H1 (cell line): ENCODE data around the gene PHKA2. TPM values are rescaled to one million over a fixed set of nuclear protein-coding genes. Genes with fewer than 3 reads are reported as not detected.

Experiments used
- CHD7 ChIP-seq: fragments of 300-600 bp; sonication (generic); IDR thresholded peaks from 2 replicates; pipeline ENCODE4 v1.7.1; 2012; ENCODE audit warnings: low read length, moderate library complexity, mild to moderate bottlenecking, inconsistent platforms; ENCODE audit not compliant: insufficient replicate concordance
- SIN3A ChIP-seq, 2 experiments: IDR thresholded peaks in 1 of 2; conservative IDR thresholded peaks in 1 of 2; 2 replicates each; pipeline ENCODE4 v1.6.1; 2011 to 2012; ENCODE audit warnings: low read length in 2 of 2, improper control_type of control experiment in 1 of 2, low read depth in 1 of 2, mild to moderate bottlenecking in 1 of 2
- polyA plus RNA-seq, 7 experiments: library from polyadenylated mRNA; depleted of rRNA in 3 of 7; stranded (reverse) in 5 of 7; unstranded in 2 of 7; fragments of >200 nt in 5 of 7; fragments of 200-250 nt in 2 of 7; gene quantifications; 1 replicate in 5 of 7; 2 replicates in 1 of 7; 4 replicates in 1 of 7; pipeline versions ENCODE4 v1.2.1 to v1.2.3, GENCODE V29; 2011 to 2013; ENCODE audit warnings: missing spikeins in 2 of 7, mixed read lengths in 2 of 7
- total RNA-seq: library from RNA; stranded (reverse); fragmentation: NEBNext Ultra II Directional; extraction: Animal tissue kit (Norgen Biotek cat#: 25700); gene quantifications from 2 replicates; pipeline ENCODE4 v1.2.1, GENCODE V29; 2021

Gene PHKA2
- total and polyA plus RNA-seq, 2 of the 8 experiments (the other 6 are each of a cell fraction or from before 2014, with no cell fraction given): 28.1 to 35.8 TPM

GRCh38 chrX:18955676-18956075 is 28.2 kb downstream of the PHKA2 start (continued):
- TF ChIP-seq CHD7 (no peak), SIN3A (conservative IDR thresholded peaks at IDR 0.05 in 1 of 2, IDR thresholded peaks at IDR 0.05 in 1 of 2; ENCODE audit: low read depth in 1 of 2, low read length in 2 of 2) (no peak)
